GM18909 (cell line): Measurements from ENCODE around the gene YEATS2.
"Not testable (repeated sequence)": the region's sequence is repeated elsewhere in the genome, so short reads cannot be mapped to it uniquely, and the experiment has no call there.

Source experiments
- ATAC-seq: cut with Tn5 transposase; IDR thresholded peaks from one replicate; pipeline ENCODE4 v1.9.1; 2021; ENCODE audit warnings: mild to moderate bottlenecking; ENCODE audit not compliant: unreplicated experiment, poor library complexity

The YEATS2 gene

GRCh38 chr3:183769453-183769852 lies 71.9 kb downstream of the YEATS2 start:
- ATAC-seq, result no peak

GRCh38 chr3:183774631-183775030 lies 77.0 kb downstream of the YEATS2 start:
- no peak for ATAC-seq

- no peak for ATAC-seq
These were observed 78.2 kb downstream of the YEATS2 start for GRCh38 chr3:183775781-183776180.

GRCh38 chr3:183776451-183776850 lies 78.9 kb downstream of the YEATS2 start:
- not testable (repeated sequence) for ATAC-seq

GRCh38 chr3:183777016-183777618 lies 79.5 kb downstream of the YEATS2 start:
- no peak for ATAC-seq

- no peak for ATAC-seq
These were observed 82.4 kb downstream of the YEATS2 start for GRCh38 chr3:183779896-183780465.

- ATAC-seq, result no peak
These were observed 83.6 kb downstream of the YEATS2 start for GRCh38 chr3:183781246-183781645.

- no peak for ATAC-seq
These were observed 85.1 kb downstream of the YEATS2 start for GRCh38 chr3:183782576-183783276.

GRCh38 chr3:183784503-183784902 lies 86.9 kb downstream of the YEATS2 start:
- not testable (repeated sequence) for ATAC-seq

GRCh38 chr3:183789826-183790225 lies 92.2 kb downstream of the YEATS2 start:
- no peak for ATAC-seq

- ATAC-seq, result no peak
These were observed 93.1 kb downstream of the YEATS2 start for GRCh38 chr3:183790700-183791099.

GRCh38 chr3:183792976-183793375 lies 95.4 kb downstream of the YEATS2 start:
- ATAC-seq, result no peak

- ATAC-seq, result no peak
These were observed 96.9 kb downstream of the YEATS2 start for GRCh38 chr3:183794452-183794851.

GRCh38 chr3:183796372-183796771 lies 98.8 kb downstream of the YEATS2 start:
- ATAC-seq, result no peak

- ATAC-seq, result no peak
These were observed 100.4 kb downstream of the YEATS2 start for GRCh38 chr3:183797996-183798395.

GRCh38 chr3:183799461-183799860 lies 101.9 kb downstream of the YEATS2 start:
- no peak for ATAC-seq

- no peak for ATAC-seq
These were observed 102.8 kb downstream of the YEATS2 start for GRCh38 chr3:183800243-183800863.

- ATAC-seq, result no peak
These were observed 104.0 kb downstream of the YEATS2 start for GRCh38 chr3:183801601-183802000.

GRCh38 chr3:183802989-183803388 lies 105.4 kb downstream of the YEATS2 start:
- ATAC-seq, result no peak

GRCh38 chr3:183807209-183807728 lies 109.7 kb downstream of the YEATS2 start:
- ATAC-seq, result no peak

- no peak for ATAC-seq
These were observed 110.3 kb downstream of the YEATS2 start for GRCh38 chr3:183807881-183808280.
